Thyroid gland (tissue), 4 donors: ENCODE results near the gene CLEC12A. TPM values are rescaled to one million over a fixed set of nuclear protein-coding genes. Genes with fewer than 3 reads are reported as not detected.
"Not testable (repeated sequence)": the region's sequence is repeated elsewhere in the genome, so short reads cannot be mapped to it uniquely, and the experiment has no call there.

ENCODE experiments used
- DNase-seq, 2 donors: peaks; one replicate each; pipeline ENCODE4 v3.0.0-alpha.2; 2019
- H3K27ac ChIP-seq, 3 donors: fragments of 200-600 bp; sonication (generic); 1 replicate in 2 of 3; 2 replicates in 1 of 3; pipeline ENCODE4 v1.5.1; 2016 to 2019; ENCODE audit warnings: mild to moderate bottlenecking in 1 of 3, moderate library complexity in 1 of 3
- H3K27me3 ChIP-seq: fragments of 200-600 bp; sonication (generic); one replicate; pipeline ENCODE4 v1.5.1; 2019
- H3K36me3 ChIP-seq, 2 donors: fragments of 200-600 bp; sonication (generic); one replicate each; pipeline ENCODE4 v1.5.1; 2016 to 2019
- H3K4me1 ChIP-seq, 2 donors: fragments of 200-600 bp; sonication (generic); one replicate each; pipeline ENCODE4 v1.5.1; 2017 to 2019
- H3K4me3 ChIP-seq, 3 donors: fragments of 200-600 bp; sonication (generic); replicated peaks in 1 of 3; 1 replicate in 2 of 3; 2 replicates in 1 of 3; pipeline ENCODE4 v1.5.1; 2016; ENCODE audit warnings: mild to moderate bottlenecking in 1 of 3
- H3K9me3 ChIP-seq: fragments of 200-600 bp; sonication (generic); one replicate; pipeline ENCODE4 v1.5.1; 2017
- POLR2A ChIP-seq, 2 donors: fragments of 450-650 bp; IDR thresholded peaks; one replicate each; pipeline ENCODE4 v1.6.1; 2017; ENCODE audit warnings: antibody characterized with exemption in 2 of 2, mild to moderate bottlenecking in 2 of 2, moderate library complexity in 1 of 2
- WGBS, 2 donors: methylation state at CpG; one replicate each; pipeline ENCODE4 v1.1.5; 2017; 5-methylcytosine and 5-hydroxymethylcytosine counted together
- intact Hi-C: fragments of 100-400 bp; cut with DNase I; formaldehyde crosslinking; loops from one replicate; pipeline ENCODE4 v1.15.1; 2023
- total RNA-seq, 4 donors: library from RNA; depleted of rRNA; stranded (reverse); fragments of >200 nt; gene quantifications; one replicate each; pipeline ENCODE4 v1.2.3, GENCODE V29; 2016
- TF ChIP-seq, protein P1 (sequence below), 6 experiments: fragments of 200-600 bp in 3 of 6; fragments of 450-650 bp in 3 of 6; sonication (generic) in 3 of 6; IDR thresholded peaks; one replicate each; pipeline ENCODE4 v1.5.1; 2016 to 2019; ENCODE audit warnings: antibody characterized with exemption in 6 of 6, mild to moderate bottlenecking in 2 of 6, inconsistent platforms in 1 of 6, moderate library complexity in 1 of 6

The CLEC12A gene
- total RNA-seq, 4 donors from 2014 or later: 0.22 TPM; not detected in 3

DNA sequence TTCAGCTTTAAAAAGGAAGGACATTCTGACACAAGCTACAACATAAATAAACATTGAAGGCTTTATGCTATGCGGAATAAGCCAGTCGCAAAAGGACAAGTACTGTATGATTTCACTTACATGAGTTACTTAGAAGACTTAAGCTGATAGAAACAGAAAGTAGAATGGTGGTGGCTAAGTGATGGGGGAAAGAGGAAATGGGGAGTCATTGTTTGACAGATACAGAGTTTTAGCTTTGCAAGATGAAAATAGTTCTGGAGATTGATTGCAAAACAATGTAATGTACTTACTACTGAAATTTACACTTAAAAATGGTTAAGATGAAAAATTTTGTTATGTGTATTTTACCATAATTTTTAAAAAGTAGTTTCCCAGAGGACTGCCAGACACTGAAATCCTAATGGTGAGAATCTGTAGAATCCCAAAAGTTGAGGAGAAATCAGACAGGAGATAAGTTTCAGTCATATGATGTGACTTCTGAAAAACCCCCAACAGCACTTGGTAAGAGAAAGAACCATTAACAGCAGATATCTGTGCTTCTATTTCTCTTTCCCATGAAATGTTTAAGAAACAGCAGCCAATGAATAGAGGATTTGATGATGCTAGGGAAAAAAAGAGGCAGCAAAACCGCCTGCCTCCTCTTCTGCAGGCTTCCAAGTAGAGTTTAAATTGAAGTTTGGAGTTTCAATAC lies 22.5 kb upstream of the CLEC12A start:
- no peak overlapping the region for H3K4me3 ChIP-seq
- H3K4me1 ChIP-seq: no peaks in the 10 kb centered on the region
- DNase-seq: no peak
- H3K27me3 ChIP-seq: no peaks in the 10 kb centered on the region
- TF ChIP-seq, protein P1, sequence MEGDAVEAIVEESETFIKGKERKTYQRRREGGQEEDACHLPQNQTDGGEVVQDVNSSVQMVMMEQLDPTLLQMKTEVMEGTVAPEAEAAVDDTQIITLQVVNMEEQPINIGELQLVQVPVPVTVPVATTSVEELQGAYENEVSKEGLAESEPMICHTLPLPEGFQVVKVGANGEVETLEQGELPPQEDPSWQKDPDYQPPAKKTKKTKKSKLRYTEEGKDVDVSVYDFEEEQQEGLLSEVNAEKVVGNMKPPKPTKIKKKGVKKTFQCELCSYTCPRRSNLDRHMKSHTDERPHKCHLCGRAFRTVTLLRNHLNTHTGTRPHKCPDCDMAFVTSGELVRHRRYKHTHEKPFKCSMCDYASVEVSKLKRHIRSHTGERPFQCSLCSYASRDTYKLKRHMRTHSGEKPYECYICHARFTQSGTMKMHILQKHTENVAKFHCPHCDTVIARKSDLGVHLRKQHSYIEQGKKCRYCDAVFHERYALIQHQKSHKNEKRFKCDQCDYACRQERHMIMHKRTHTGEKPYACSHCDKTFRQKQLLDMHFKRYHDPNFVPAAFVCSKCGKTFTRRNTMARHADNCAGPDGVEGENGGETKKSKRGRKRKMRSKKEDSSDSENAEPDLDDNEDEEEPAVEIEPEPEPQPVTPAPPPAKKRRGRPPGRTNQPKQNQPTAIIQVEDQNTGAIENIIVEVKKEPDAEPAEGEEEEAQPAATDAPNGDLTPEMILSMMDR (IDR thresholded peaks at IDR 0.05): no peak
- no peak for TF ChIP-seq POLR2A (IDR thresholded peaks at IDR 0.05)
- no peak overlapping the region for H3K27ac ChIP-seq
- H3K9me3 ChIP-seq: no peaks in the 10 kb centered on the region
- WGBS, 2 donors: 76 to 78% methylated on average over 3 of the region's 3 CpGs
- intact Hi-C loops: no loop called here
- H3K36me3 ChIP-seq: no peaks in the 10 kb centered on the region

DNA sequence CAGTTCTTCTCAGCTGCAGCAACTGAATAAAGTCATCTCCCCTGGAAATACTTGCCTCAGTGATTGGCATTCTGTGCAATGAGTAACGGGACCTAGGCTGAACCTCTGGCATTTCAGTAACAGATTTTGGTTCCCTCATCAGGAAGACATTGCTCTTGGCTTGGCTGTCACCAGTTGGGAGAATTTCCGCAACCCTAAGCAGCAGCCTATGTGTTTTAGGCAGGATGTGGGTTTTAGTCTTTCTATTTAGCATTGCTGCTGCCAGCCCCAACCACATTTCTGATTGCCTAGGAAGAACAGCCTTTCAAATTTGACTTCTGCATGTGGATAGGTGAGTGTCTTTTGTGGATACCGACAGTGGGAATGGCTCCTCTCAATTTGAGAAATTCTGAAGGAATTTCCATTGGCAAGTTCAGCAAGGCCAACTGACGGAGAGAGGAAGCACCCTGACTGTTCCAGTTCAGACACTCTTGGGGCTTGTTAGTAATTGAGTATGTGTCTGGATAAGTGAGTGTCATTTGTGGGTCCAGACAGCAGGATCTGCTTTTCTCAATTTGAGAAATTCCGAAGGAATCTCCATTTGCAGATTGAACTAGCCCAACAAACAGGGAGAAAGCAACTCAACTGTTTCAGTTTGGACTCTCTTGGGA lies 20.1 kb upstream of the CLEC12A start:
- no peaks in the 10 kb centered on the region for H3K4me1 ChIP-seq
- WGBS, 2 donors: 79 to 80% methylated on average over 5 of the region's 5 CpGs
- DNase-seq: no peak
- intact Hi-C loops: no loop called here
- H3K9me3 ChIP-seq: no peaks in the 10 kb centered on the region
- H3K36me3 ChIP-seq: no peaks in the 10 kb centered on the region
- no peak overlapping the region for H3K4me3 ChIP-seq
- TF ChIP-seq POLR2A (IDR thresholded peaks at IDR 0.05): no peak
- TF ChIP-seq, protein P1 (IDR thresholded peaks at IDR 0.05): no peak
- no peaks in the 10 kb centered on the region for H3K27me3 ChIP-seq
- H3K27ac ChIP-seq: no peak overlapping the region

DNA sequence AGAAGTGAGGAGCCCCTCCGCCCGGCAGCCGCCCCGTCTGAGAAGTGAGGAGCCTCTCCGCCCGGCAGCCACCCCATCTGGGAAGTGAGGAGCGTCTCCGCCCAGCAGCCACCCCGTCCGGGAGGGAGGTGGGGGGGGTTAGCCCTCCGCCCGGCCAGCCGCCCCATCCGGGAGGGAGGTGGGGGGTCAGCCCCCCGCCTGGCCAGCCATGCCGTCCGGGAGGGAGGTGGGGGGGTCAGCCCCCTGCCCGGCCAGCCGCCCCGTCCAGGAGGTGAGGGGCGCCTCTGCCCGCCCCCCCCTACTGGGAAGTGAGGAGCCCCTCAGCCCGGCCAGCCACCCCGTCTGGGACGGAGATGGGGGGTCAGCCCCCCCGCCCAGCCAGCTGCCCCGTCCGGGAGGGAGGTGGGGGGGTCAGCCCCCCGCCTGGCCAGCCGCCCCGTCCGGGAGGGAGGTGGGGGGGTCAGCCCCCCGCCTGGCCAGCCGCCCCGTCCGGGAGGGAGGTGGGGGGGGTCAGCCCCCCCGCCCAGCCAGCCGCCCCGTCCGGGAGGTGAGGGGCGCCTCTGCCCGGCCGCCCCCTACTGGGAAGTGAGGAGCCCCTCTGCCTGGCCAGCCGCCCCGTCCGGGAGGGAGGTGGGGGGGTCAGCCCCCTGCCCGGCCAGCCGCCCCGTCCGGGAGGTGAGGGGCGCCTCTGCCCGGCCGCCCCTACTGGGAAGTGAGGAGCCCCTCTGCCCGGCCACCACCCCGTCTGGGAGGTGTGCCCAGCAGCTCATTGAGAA lies 18.1 kb upstream of the CLEC12A start:
- H3K36me3 ChIP-seq, H3K4me1 ChIP-seq, H3K27ac ChIP-seq, H3K4me3 ChIP-seq, DNase-seq, H3K9me3 ChIP-seq, H3K27me3 ChIP-seq, intact Hi-C loops: not testable (repeated sequence)
- 91 to 100% methylated on average over 2 of the region's 55 CpGs for WGBS, 2 donors

DNA sequence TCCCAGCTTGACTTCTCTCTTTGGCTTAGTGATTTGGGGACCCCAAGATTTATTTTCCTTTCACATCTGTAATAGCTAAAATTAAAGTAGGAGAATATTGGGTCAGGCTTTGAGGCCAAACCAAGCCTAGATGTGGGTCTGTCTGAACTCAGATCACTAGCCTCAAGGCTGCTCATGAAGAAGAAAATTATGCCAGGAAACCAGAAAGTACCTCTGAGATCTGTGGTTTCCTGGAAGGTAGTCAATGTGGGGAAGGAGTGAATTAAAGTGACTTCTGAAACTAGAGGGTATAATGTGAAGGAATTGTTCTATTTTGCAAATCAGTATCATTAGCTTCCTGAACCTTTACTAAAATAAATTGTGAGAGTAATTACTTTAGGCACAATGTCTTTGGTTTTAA lies 13.4 kb upstream of the CLEC12A start:
- H3K27me3 ChIP-seq: no peaks in the 10 kb centered on the region
- TF ChIP-seq, protein P1 (IDR thresholded peaks at IDR 0.05): no peak
- TF ChIP-seq POLR2A (IDR thresholded peaks at IDR 0.05): no peak
- no peaks in the 10 kb centered on the region for H3K36me3 ChIP-seq
- DNase-seq: no peak
- H3K4me1 ChIP-seq: no peaks in the 10 kb centered on the region
- intact Hi-C loops: no loop called here
- no peaks in the 10 kb centered on the region for H3K9me3 ChIP-seq
- H3K4me3 ChIP-seq: no peak overlapping the region
- H3K27ac ChIP-seq: no peak overlapping the region

DNA sequence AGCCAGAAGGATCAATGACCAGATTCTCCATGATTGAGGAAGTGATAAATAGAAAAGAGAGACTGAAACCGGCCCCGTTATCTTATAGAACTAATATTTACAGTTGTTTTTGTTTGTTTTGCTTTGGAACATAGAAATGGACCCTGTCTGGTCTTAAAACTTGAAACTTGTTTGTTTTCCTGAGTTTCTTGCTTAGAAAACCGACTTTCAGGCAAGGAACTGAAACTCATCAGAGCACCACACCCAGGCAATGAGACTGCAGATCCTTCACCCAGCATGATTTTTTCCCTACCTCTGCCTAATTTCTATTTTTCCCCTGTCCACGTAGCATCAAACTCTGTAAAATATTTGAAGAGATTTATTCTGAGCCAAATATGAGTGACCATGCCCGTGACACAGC lies 10.6 kb upstream of the CLEC12A start:
- no peaks in the 10 kb centered on the region for H3K36me3 ChIP-seq
- no peak overlapping the region for H3K27ac ChIP-seq
- WGBS, 2 donors: 82 to 83% methylated on average over 5 of the region's 5 CpGs
- no peaks in the 10 kb centered on the region for H3K9me3 ChIP-seq
- H3K4me3 ChIP-seq: no peak overlapping the region
- TF ChIP-seq, protein P1 (IDR thresholded peaks at IDR 0.05): no peak
- TF ChIP-seq POLR2A (IDR thresholded peaks at IDR 0.05): no peak
- intact Hi-C loops: no loop called here
- DNase-seq: no peak
- H3K4me1 ChIP-seq: no peaks in the 10 kb centered on the region
- no peaks in the 10 kb centered on the region for H3K27me3 ChIP-seq
